GM12874 (cell line): Measurements from ENCODE around the gene PNP.

Experiments used
- TF ChIP-seq, protein P1 (sequence below): IDR thresholded peaks from 2 replicates; pipeline ENCODE4 v1.5.1; 2011; ENCODE audit warnings: low read depth, mild to moderate bottlenecking, control low read depth, low read length, moderate library complexity; ENCODE audit not compliant: insufficient read depth

The PNP gene

GRCh38 chr14:20487396-20487725, 18.2 kb downstream of the PNP start:
- TF ChIP-seq, protein P1, sequence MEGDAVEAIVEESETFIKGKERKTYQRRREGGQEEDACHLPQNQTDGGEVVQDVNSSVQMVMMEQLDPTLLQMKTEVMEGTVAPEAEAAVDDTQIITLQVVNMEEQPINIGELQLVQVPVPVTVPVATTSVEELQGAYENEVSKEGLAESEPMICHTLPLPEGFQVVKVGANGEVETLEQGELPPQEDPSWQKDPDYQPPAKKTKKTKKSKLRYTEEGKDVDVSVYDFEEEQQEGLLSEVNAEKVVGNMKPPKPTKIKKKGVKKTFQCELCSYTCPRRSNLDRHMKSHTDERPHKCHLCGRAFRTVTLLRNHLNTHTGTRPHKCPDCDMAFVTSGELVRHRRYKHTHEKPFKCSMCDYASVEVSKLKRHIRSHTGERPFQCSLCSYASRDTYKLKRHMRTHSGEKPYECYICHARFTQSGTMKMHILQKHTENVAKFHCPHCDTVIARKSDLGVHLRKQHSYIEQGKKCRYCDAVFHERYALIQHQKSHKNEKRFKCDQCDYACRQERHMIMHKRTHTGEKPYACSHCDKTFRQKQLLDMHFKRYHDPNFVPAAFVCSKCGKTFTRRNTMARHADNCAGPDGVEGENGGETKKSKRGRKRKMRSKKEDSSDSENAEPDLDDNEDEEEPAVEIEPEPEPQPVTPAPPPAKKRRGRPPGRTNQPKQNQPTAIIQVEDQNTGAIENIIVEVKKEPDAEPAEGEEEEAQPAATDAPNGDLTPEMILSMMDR = no peak

GRCh38 chr14:20489093-20489994, 20.1 kb downstream of the PNP start:
- TF ChIP-seq, protein P1 = no peak

DNA sequence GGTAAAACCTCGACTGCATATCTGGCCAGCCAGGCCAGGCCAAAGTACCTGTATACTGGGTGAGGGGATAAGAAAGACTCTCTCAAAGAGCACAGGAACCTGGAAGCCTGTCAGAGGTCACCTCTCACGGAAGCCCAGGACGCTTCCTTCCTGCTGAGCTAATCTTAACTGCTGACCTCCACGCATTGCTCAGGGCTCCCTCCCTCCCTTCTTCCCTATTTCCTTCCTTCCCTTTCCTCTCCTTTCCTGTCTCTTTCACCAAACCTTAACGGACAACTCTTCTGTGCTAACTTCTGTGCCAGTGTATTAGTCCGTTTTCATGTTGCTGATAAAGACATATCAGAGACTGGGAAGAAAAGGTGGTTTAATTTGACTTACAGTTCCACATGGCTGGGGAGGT, 21.4 kb downstream of the PNP start:
- TF ChIP-seq, protein P1 = no peak

GRCh38 chr14:20492486-20492885, 23.3 kb downstream of the PNP start:
- TF ChIP-seq, protein P1 = no peak

- TF ChIP-seq, protein P1 = no peak
These were observed 24.4 kb downstream of the PNP start for GRCh38 chr14:20493634-20494033.

DNA sequence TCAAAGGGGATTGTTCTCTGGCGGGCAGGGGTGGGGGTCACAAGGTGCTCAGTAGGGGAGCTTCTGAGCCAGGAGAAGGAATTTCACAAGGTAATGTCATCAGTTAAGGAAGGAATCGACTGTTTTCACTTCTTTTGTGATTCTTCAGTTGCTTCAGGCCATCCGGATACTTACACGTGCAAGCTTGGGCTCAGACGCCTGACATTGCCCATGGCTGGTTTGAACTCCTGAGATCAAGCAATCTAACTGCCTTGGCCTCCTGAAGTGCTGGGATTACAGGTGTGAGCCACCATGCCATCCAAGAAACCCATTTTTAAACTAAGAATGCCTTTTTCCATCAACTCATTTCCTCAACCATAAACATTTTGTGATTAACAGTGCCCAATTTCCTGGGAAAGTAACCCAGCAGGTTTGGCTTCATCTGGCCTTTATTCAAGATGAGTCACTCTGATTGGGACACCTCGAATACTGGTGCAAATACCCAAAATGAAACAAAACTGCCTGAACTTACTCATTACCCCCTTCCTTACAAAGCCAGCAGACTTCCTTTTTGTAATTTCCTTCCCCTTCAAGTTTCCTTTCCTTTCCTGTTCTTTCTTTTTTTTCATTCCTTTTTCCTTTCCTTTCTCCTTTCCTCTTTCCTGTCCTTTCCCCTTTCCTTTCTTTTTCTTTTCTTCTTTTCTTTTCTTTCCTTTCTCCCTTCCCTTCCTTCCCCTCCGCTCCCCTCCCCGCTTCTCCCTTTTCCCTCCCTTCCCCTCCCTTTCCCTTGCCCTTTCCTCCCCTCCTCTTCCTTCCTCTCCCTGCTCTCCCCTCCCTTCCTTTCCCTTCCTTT, 25.9 kb downstream of the PNP start:
- TF ChIP-seq, protein P1 = no peak

GRCh38 chr14:20498622-20499021, 29.4 kb downstream of the PNP start:
- TF ChIP-seq, protein P1 = no peak
